Retinal pigment epithelial cell (primary cell): ENCODE data around the gene SSTR4.

ENCODE experiments used
- DNase-seq: peaks from one replicate; pipeline ENCODE4 v3.0.0-alpha.2; 2010; ENCODE audit warnings: low read depth
- H3K4me3 ChIP-seq: 2 replicates; pipeline ENCODE4 v1.5.1; 2011; ENCODE audit warnings: mild to moderate bottlenecking, low read length, control low read depth, moderate library complexity
- CTCF ChIP-seq: conservative IDR thresholded peaks from 2 replicates; pipeline ENCODE4 v1.5.1; 2011; ENCODE audit warnings: low read depth, low read length, control low read depth, inconsistent platforms

Gene SSTR4

DNA sequence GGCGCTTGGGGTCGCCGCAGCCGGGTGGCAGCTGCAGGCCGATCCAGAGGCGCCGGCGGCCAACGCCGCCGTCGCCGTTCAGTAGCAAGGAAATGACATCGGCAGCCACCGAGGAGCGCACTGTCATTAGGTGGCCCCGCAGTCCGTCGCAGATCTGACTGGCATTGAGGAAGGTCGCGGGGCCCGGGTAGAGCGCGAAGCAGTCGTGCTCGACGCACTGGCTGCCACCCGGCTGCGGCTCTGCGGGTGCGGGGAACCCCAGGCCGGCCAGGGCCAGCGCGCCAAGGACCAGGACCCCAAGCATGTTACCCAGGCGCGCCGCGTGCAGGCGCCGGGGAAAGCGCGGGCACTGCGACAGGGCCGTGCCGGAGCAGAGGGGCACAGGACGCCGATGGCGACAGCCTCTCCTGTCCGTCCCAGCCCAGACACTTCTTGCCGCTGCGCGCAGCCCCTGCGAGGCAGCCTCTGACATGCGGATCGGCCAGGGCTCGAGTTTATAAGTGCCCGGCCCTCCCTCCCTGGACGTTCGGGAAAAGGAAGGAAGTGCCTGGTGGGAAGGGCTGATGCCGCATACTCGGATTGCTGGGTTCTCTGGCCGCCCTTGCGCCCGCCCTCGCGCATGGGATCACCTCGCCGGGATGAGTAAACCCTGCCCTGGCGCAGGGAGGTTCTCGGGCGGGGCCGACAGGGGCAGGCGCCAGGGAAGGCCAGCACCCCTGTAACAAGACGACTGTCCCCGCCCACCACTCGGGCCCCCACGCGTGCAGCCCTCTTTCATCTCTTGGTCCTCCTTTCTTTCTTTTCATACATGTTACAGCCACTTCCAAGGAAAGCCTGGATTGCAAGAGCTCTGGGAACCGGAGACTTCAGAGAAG is 14.3 kb downstream of the SSTR4 start, which contains the start of gene THBD:
Gene THBD, minus strand, starts transcription at position 472 of the 875 bp plus-strand sequence. Its CDS starts 168 bp downstream, at position 304.
- TF ChIP-seq CTCF: no peak
- peak within 1 kb of the TSS; percentile 57 for H3K4me3 ChIP-seq
- DNase-seq: no peak

- no peak for DNase-seq
- H3K4me3 ChIP-seq: peak overlapping the region; percentile 57
- TF ChIP-seq CTCF: no peak
Measured at GRCh38 chr20:23050076-23050838, 15.1 kb downstream of the SSTR4 start.

DNA sequence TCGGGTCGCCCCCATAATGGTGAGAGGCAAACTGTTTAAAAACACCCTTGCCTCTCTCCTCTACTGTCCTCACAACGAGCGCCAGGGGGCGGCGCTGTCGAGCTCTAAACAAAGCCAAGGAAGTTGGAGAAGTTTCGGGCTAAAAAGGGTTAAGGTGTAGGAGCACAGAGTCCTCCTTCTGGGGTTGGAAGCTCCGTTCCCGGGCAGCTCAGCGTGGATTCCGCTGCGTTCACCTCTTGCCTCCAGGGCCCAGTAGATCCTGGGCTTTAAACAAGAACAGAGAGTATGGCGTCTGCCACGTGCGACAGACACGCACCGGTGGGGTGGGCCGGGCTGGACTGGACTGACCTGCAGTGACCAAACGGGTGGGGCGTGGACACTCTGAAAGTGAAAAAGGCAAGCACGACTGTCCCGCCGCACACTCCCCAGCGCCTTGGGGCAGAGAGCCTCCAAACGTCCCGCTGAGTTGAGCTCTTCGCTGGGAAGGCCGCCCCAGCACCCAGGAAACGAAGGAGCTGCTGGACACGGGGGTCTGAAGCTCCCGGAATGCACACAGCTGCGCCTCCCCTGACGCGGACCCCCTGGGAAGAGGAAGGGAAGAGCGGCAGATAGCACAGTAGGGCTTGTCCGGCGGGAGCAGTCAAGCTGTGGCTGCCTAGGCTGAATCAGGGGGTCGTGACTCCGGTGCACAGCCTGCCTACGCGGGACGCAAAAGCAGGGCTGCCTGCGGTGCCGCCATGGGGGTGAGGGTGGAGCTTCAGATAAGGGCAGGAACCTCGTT is 15.9 kb downstream of the SSTR4 start:
- peak; percentile 34 for DNase-seq
- H3K4me3 ChIP-seq: peak overlapping the region; percentile 57

GRCh38 chr20:23052904-23053303 is 17.8 kb downstream of the SSTR4 start:
- DNase-seq: no peak
- no peak for TF ChIP-seq CTCF
- H3K4me3 ChIP-seq: no peak overlapping the region

More for the DNA sequence above, 15.9 kb downstream of the SSTR4 start:
- TF ChIP-seq CTCF: peak; percentile 84

DNA sequence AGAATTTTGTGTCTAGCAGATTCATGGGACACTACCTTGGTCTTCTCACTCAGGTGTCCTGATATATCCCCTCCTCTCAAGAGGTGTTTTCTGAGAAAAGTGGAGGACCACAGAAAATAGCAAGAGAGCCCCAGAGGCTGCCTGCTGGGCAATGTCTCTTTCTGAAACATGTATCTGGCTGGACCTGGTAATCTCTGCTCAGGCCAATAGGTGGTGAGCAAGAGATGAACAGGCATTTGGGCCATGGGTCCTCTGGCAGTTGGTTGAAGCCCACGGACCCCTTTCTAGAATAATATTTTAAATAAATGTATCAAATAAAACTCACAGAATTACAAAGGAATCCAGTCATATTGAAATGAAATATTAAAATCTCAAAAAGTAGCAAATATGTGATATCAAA is 23.1 kb downstream of the SSTR4 start:
- H3K4me3 ChIP-seq: no peak overlapping the region
- TF ChIP-seq CTCF: peak; percentile 25
- no peak for DNase-seq

DNA sequence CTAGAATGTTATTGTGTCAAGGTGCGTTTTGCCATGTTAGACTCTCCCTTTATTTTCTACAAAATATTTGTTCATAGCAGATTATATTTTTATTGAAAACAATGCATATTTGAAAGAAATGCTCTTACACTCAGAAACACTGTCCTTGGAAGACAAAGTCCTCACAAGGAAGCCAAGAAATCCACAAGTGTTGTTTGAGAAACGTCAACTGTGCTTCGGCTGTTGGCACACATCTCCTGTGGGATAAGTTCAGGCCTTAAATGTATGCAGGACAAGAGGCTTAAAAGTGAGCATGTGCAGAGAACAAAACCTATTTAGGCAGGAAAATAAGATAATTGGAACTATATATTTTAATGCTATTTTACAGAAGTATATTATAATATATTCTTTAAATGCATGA is 23.9 kb downstream of the SSTR4 start:
- no peak overlapping the region for H3K4me3 ChIP-seq
- DNase-seq: no peak
- TF ChIP-seq CTCF: no peak
